ENCODE data around the gene DGKG. TPM values are rescaled to one million over a fixed set of nuclear protein-coding genes. Genes with fewer than 3 reads are reported as not detected.

DGKG gene
- total RNA-seq, 3 donors from 2014 or later (not counting 1 experiment from before 2014, with no cell fraction given): 0.25 to 1.6 (median 0.63) TPM

GRCh38 chr3:186169379-186169778, 192.7 kb downstream of the DGKG start:
- 92% methylated on average over 1 of the region's 2 CpGs for WGBS (ENCODE audit: insufficient coverage)
- DNase-seq: no peak
- H3K4me3 Mint-ChIP-seq: no peak overlapping the region
- peaks cover 5 to 6% of the 10 kb centered on the region in 2 donors for H3K4me1 Mint-ChIP-seq
- no peak for TF ChIP-seq CTCF (IDR thresholded peaks at IDR 0.05)
- Histone ChIP-seq H3K27me3 (ENCODE audit: control insufficient read depth, insufficient read depth, low read length) (no peaks in the 10 kb centered on the region), H3K4me3 (ENCODE audit: low read length) (no peak overlapping the region), H3K36me3 (ENCODE audit: control insufficient read depth, insufficient read depth, low read length) (no peaks in the 10 kb centered on the region), H3K9me3 (ENCODE audit: control insufficient read depth, insufficient read depth, low read length) (no peaks in the 10 kb centered on the region), H3K4me1 (ENCODE audit: control insufficient read depth, insufficient read depth, low read length) (no peaks in the 10 kb centered on the region), H3K27ac (ENCODE audit: low read length) (no peak overlapping the region)
- no peaks in the 10 kb centered on the region for H3K36me3 Mint-ChIP-seq
- intact Hi-C loops (cut with micrococcal nuclease): no loop called here
- H3K27me3 Mint-ChIP-seq (ENCODE audit: low read depth in 2 of 2): peaks cover 0 to 14% of the 10 kb centered on the region in 2 donors
- ATAC-seq: no peak
- H3K9me3 Mint-ChIP-seq: no peaks in the 10 kb centered on the region
- H3K27ac Mint-ChIP-seq: no peak overlapping the region

GRCh38 chr3:186168976-186169375, 193.1 kb downstream of the DGKG start:
- Mint-ChIP-seq H3K9me3 (no peaks in the 10 kb centered on the region), H3K36me3 (no peaks in the 10 kb centered on the region), H3K27ac (no peak overlapping the region), H3K4me3 (no peak overlapping the region), H3K27me3 (ENCODE audit: low read depth in 2 of 2) (peaks cover 3 to 17% of the 10 kb centered on the region in 2 donors), H3K4me1 (peaks cover 5 to 6% of the 10 kb centered on the region in 2 donors)
- H3K36me3 ChIP-seq (ENCODE audit: control insufficient read depth, insufficient read depth, low read length): no peaks in the 10 kb centered on the region
- intact Hi-C loops (cut with micrococcal nuclease): no loop called here
- no peak overlapping the region for H3K27ac ChIP-seq (ENCODE audit: low read length)
- H3K4me3 ChIP-seq (ENCODE audit: low read length): no peak overlapping the region
- H3K4me1 ChIP-seq (ENCODE audit: control insufficient read depth, insufficient read depth, low read length): no peaks in the 10 kb centered on the region
- DNase-seq (no peak), ATAC-seq (no peak)
- H3K9me3 ChIP-seq (ENCODE audit: control insufficient read depth, insufficient read depth, low read length): no peaks in the 10 kb centered on the region
- no peaks in the 10 kb centered on the region for H3K27me3 ChIP-seq (ENCODE audit: control insufficient read depth, insufficient read depth, low read length)
- no peak for TF ChIP-seq CTCF (IDR thresholded peaks at IDR 0.05)

- Mint-ChIP-seq H3K9me3 (no peaks in the 10 kb centered on the region), H3K36me3 (no peaks in the 10 kb centered on the region), H3K4me3 (no peak overlapping the region), H3K27me3 (ENCODE audit: low read depth in 2 of 2) (peaks cover 7 to 21% of the 10 kb centered on the region in 2 donors), H3K4me1 (peaks cover 5 to 6% of the 10 kb centered on the region in 2 donors), H3K27ac (no peak overlapping the region)
- no peak for ATAC-seq
- no peaks in the 10 kb centered on the region for H3K9me3 ChIP-seq (ENCODE audit: control insufficient read depth, insufficient read depth, low read length)
- no peaks in the 10 kb centered on the region for H3K4me1 ChIP-seq (ENCODE audit: control insufficient read depth, insufficient read depth, low read length)
- WGBS (ENCODE audit: insufficient coverage): 94% methylated on average over 1 of the region's 1 CpG
- no peak for TF ChIP-seq CTCF (IDR thresholded peaks at IDR 0.05)
- intact Hi-C loops (cut with micrococcal nuclease): no loop called here
- peaks cover 3% of the 10 kb centered on the region for H3K27me3 ChIP-seq (ENCODE audit: control insufficient read depth, insufficient read depth, low read length)
- no peak overlapping the region for H3K27ac ChIP-seq (ENCODE audit: low read length)
- H3K36me3 ChIP-seq (ENCODE audit: control insufficient read depth, insufficient read depth, low read length): no peaks in the 10 kb centered on the region
- no peak for DNase-seq
- no peak overlapping the region for H3K4me3 ChIP-seq (ENCODE audit: low read length)
Observed at GRCh38 chr3:186167646-186168395, 194.2 kb downstream of the DGKG start.
